GM23338 (cell line): ENCODE data around the gene TYW3.

Experiments
- CREB1 ChIP-seq: fragments of 250-450 bp; sonication (Bioruptor Pico); IDR thresholded peaks from 2 replicates; pipeline ENCODE4 v1.5.0; 2020; ENCODE audit warnings: low read depth, mild to moderate bottlenecking, moderate library complexity
- CTCF ChIP-seq, 2 experiments: fragments of 200-600 bp in 1 of 2; sonication (generic) in 1 of 2; conservative IDR thresholded peaks; 2 replicates each; pipeline versions ENCODE4 v1.5.1 to v1.6.1; 2016 to 2017; ENCODE audit warnings: antibody characterized with exemption in 2 of 2, low read depth in 2 of 2, mild to moderate bottlenecking in 2 of 2, moderate library complexity in 1 of 2
- EZH2 ChIP-seq: fragments of 200-600 bp; sonication (generic); IDR thresholded peaks from one replicate; pipeline ENCODE4 v1.8.0; 2017; ENCODE audit warnings: antibody characterized with exemption, mild to moderate bottlenecking, low read depth; ENCODE audit not compliant: unreplicated experiment
- EZH2phosphoT487 ChIP-seq: fragments of 200-600 bp; sonication (generic); IDR thresholded peaks from one replicate; pipeline ENCODE4 v1.8.1; 2018; ENCODE audit warnings: antibody characterized with exemption; ENCODE audit not compliant: unreplicated experiment
- POLR2AphosphoS5 ChIP-seq: IDR thresholded peaks from 2 replicates; pipeline ENCODE4 v1.6.1; 2016; ENCODE audit warnings: antibody characterized with exemption, low read depth

- TF ChIP-seq POLR2AphosphoS5 (no peak), EZH2phosphoT487 (no peak), CREB1 (CRISPR knock-in tag) (no peak), CTCF (conservative IDR thresholded peaks at IDR 0.05; ENCODE audit: low read depth in 2 of 2) (peak; percentile 85 to 89), EZH2 (no peak)
Measured at GRCh38 chr1:74771913-74772515, 39.1 kb downstream of the TYW3 start.
